ENCODE results near the gene EGFL7.

EGFL7 gene

DNA sequence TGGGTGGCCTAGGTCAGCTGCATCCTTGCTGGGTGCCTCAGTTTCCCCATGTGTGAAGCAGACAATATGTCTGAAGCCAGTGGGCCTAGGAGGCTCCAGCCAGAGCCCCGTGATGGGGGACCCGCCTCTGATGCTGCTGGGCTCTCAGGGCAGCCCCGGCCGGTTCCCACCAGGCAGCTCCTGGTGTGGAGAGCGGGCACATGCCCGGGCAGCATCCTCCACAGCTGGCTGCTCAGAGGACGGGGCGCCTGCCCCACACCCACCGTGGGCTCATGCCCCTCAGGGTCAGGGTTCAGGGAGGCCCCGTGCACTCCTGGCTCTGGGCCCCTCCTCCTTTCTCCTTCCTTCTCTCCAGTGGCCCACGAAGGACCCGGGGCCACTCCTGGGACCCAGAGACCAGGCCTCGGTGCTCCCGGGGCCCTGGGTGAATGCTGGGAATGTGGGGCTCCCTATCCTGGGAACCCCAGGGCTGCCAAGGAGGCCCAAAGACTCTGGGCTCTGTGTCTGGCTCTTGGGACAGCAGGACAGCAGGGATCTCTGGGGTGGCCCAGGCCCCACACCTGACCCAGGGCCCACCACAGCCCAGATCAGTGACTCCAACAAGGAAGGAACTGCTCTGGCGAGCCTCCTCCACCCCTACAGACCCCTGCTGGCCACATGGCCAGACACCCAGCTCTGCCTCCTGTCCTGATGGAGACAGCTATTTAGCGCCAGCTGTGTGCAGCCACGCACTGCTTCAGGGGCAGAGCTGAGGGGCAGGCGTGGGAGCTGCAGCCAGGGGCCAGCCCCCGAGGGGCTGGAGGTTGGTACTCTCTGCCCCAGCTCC, 39.5 kb upstream of the EGFL7 start:
- H2BK120ac ChIP-seq (ENCODE audit: low read depth, low read length) = peak overlapping the region; percentile 93
- WGBS = 92% methylated on average over 19 of the region's 19 CpGs
- peak overlapping the region; percentile 85 for H4K8ac ChIP-seq (ENCODE audit: low read length)
- H4K91ac ChIP-seq (ENCODE audit: low read length) = peak overlapping the region; percentile 96
- no peak overlapping the region for H3K27ac ChIP-seq (ENCODE audit: low read length, poor library complexity, severe bottlenecking)
- H3K36me3 ChIP-seq (ENCODE audit: control insufficient read depth in 1 of 2, insufficient read depth in 2 of 2, low read depth in 1 of 2, low read length in 2 of 2) = no peaks in the 10 kb centered on the region
- H2BK15ac ChIP-seq (ENCODE audit: low read depth, poor library complexity, severe bottlenecking) = peak overlapping the region; percentile 94
- H3K23ac ChIP-seq (ENCODE audit: low read length in 2 of 2) = no peak overlapping the region
- no peak overlapping the region for H3K4me3 ChIP-seq (ENCODE audit: insufficient read depth in 1 of 2, low read depth in 1 of 2, low read length in 2 of 2)
- no peak overlapping the region for H3K4me2 ChIP-seq (ENCODE audit: low read length, poor library complexity, severe bottlenecking)
- peak overlapping the region; percentile 49 to 56 for H3K4ac ChIP-seq (ENCODE audit: low read depth in 1 of 2, low read length in 2 of 2)
- H3K79me1 ChIP-seq (replicated peaks; ENCODE audit: low read length, poor library complexity, severe bottlenecking) = no peaks in the 10 kb centered on the region
- H3K27me3 ChIP-seq (ENCODE audit: control insufficient read depth in 1 of 2, insufficient read depth in 1 of 2, low read length in 2 of 2) = peaks cover 0 to 20% of the 10 kb centered on the region in 2 experiments
- H2AFZ ChIP-seq (ENCODE audit: low read depth, low read length) = no peak overlapping the region
- H2BK12ac ChIP-seq (ENCODE audit: low read length in 2 of 2) = peak overlapping the region; percentile 72 to 94
- H3K4me1 ChIP-seq (ENCODE audit: control insufficient read depth, insufficient read depth, low read depth, low read length) = peaks cover 74% of the 10 kb centered on the region
- H3K9me3 ChIP-seq (ENCODE audit: control insufficient read depth, low read length) = no peaks in the 10 kb centered on the region
- H3K9ac ChIP-seq (ENCODE audit: low read length) = no peak overlapping the region
- no peak for DNase-seq
- peak overlapping the region; percentile 79 to 82 for H3K18ac ChIP-seq (ENCODE audit: low read depth in 1 of 2, low read length in 2 of 2)
- H3K14ac ChIP-seq (ENCODE audit: low read length in 2 of 2) = peak overlapping the region in 1 of 2 experiments; percentile 19
- peak overlapping the region; percentile 82 for H2AK5ac ChIP-seq (ENCODE audit: low read length, severe bottlenecking)
- H2BK5ac ChIP-seq (ENCODE audit: low read depth, low read length, poor library complexity, severe bottlenecking) = no peak overlapping the region

GRCh38 chr9:136623842-136624183, 38.9 kb upstream of the EGFL7 start:
- no peak overlapping the region for H3K27ac ChIP-seq (ENCODE audit: low read length, poor library complexity, severe bottlenecking)
- no peak overlapping the region for H2BK5ac ChIP-seq (ENCODE audit: low read depth, low read length, poor library complexity, severe bottlenecking)
- peak overlapping the region; percentile 49 to 56 for H3K4ac ChIP-seq (ENCODE audit: low read depth in 1 of 2, low read length in 2 of 2)
- no peak overlapping the region for H2AFZ ChIP-seq (ENCODE audit: low read depth, low read length)
- H2AK5ac ChIP-seq (ENCODE audit: low read length, severe bottlenecking) = no peak overlapping the region
- H3K27me3 ChIP-seq (ENCODE audit: control insufficient read depth in 1 of 2, insufficient read depth in 1 of 2, low read length in 2 of 2) = peaks cover 0 to 21% of the 10 kb centered on the region in 2 experiments
- H2BK15ac ChIP-seq (ENCODE audit: low read depth, poor library complexity, severe bottlenecking) = peak overlapping the region; percentile 84
- H4K8ac ChIP-seq (ENCODE audit: low read length) = peak overlapping the region; percentile 85
- 82% methylated on average over 13 of the region's 13 CpGs for WGBS
- H4K91ac ChIP-seq (ENCODE audit: low read length) = peak overlapping the region; percentile 96
- H3K4me2 ChIP-seq (ENCODE audit: low read length, poor library complexity, severe bottlenecking) = no peak overlapping the region
- no peaks in the 10 kb centered on the region for H3K79me1 ChIP-seq (replicated peaks; ENCODE audit: low read length, poor library complexity, severe bottlenecking)
- no peaks in the 10 kb centered on the region for H3K36me3 ChIP-seq (ENCODE audit: control insufficient read depth in 1 of 2, insufficient read depth in 2 of 2, low read depth in 1 of 2, low read length in 2 of 2)
- peak overlapping the region; percentile 26 to 79 for H3K18ac ChIP-seq (ENCODE audit: low read depth in 1 of 2, low read length in 2 of 2)
- no peak overlapping the region for H3K4me3 ChIP-seq (ENCODE audit: insufficient read depth in 1 of 2, low read depth in 1 of 2, low read length in 2 of 2)
- no peak for DNase-seq
- no peak overlapping the region for H3K9ac ChIP-seq (ENCODE audit: low read length)
- peaks cover 68% of the 10 kb centered on the region for H3K4me1 ChIP-seq (ENCODE audit: control insufficient read depth, insufficient read depth, low read depth, low read length)
- H2BK120ac ChIP-seq (ENCODE audit: low read depth, low read length) = peak overlapping the region; percentile 93
- peak overlapping the region in 1 of 2 experiments; percentile 73 for H3K14ac ChIP-seq (ENCODE audit: low read length in 2 of 2)
- H2BK12ac ChIP-seq (ENCODE audit: low read length in 2 of 2) = peak overlapping the region; percentile 65 to 94
- no peak overlapping the region for H3K23ac ChIP-seq (ENCODE audit: low read length in 2 of 2)
- no peaks in the 10 kb centered on the region for H3K9me3 ChIP-seq (ENCODE audit: control insufficient read depth, low read length)

GRCh38 chr9:136624184-136624951, 38.3 kb upstream of the EGFL7 start:
- no peak for DNase-seq
- Histone ChIP-seq H2BK15ac (ENCODE audit: low read depth, poor library complexity, severe bottlenecking) (peak overlapping the region; percentile 68), H3K14ac (ENCODE audit: low read length in 2 of 2) (peak overlapping the region in 1 of 2 experiments; percentile 76), H3K4me3 (ENCODE audit: insufficient read depth in 1 of 2, low read depth in 1 of 2, low read length in 2 of 2) (no peak overlapping the region), H4K91ac (ENCODE audit: low read length) (peak overlapping the region; percentile 5), H2AK5ac (ENCODE audit: low read length, severe bottlenecking) (peak overlapping the region; percentile 34), H3K27ac (ENCODE audit: low read length, poor library complexity, severe bottlenecking) (no peak overlapping the region), H3K4me1 (ENCODE audit: control insufficient read depth, insufficient read depth, low read depth, low read length) (peaks cover 65% of the 10 kb centered on the region), H3K9ac (ENCODE audit: low read length) (no peak overlapping the region), H3K4ac (ENCODE audit: low read depth in 1 of 2, low read length in 2 of 2) (peak overlapping the region; percentile 56 to 77), H4K8ac (ENCODE audit: low read length) (peak overlapping the region; percentile 85), H2BK5ac (ENCODE audit: low read depth, low read length, poor library complexity, severe bottlenecking) (no peak overlapping the region), H3K18ac (ENCODE audit: low read depth in 1 of 2, low read length in 2 of 2) (peak overlapping the region; percentile 26 to 79), H3K4me2 (ENCODE audit: low read length, poor library complexity, severe bottlenecking) (no peak overlapping the region), H2BK12ac (ENCODE audit: low read length in 2 of 2) (peak overlapping the region; percentile 65 to 94), H3K36me3 (ENCODE audit: control insufficient read depth in 1 of 2, insufficient read depth in 2 of 2, low read depth in 1 of 2, low read length in 2 of 2) (no peaks in the 10 kb centered on the region), H3K79me1 (replicated peaks; ENCODE audit: low read length, poor library complexity, severe bottlenecking) (no peaks in the 10 kb centered on the region), H3K23ac (ENCODE audit: low read length in 2 of 2) (no peak overlapping the region), H3K27me3 (ENCODE audit: control insufficient read depth in 1 of 2, insufficient read depth in 1 of 2, low read length in 2 of 2) (peaks cover 0 to 25% of the 10 kb centered on the region in 2 experiments), H2AFZ (ENCODE audit: low read depth, low read length) (no peak overlapping the region), H3K9me3 (ENCODE audit: control insufficient read depth, low read length) (no peaks in the 10 kb centered on the region), H2BK120ac (ENCODE audit: low read depth, low read length) (peak overlapping the region; percentile 93)
- 88% methylated on average over 16 of the region's 16 CpGs for WGBS

Measured in mesenchymal stem cell (in vitro differentiated cells and primary cell).